CD14-positive monocyte (primary cell): ENCODE results near the gene DPP10. TPM values are rescaled to one million over a fixed set of nuclear protein-coding genes. Genes with fewer than 3 reads are reported as not detected.

Experiments
- DNase-seq, 3 donors: peaks; one replicate each; pipeline ENCODE4 v3.0.0-alpha.2; 2011 to 2022
- H2AFZ ChIP-seq: 2 replicates; pipeline ENCODE4 v1.6.0; 2012; ENCODE audit warnings: mild to moderate bottlenecking, low read depth, low read length, inconsistent platforms; ENCODE audit not compliant: insufficient read depth, poor library complexity, severe bottlenecking
- H3K27ac ChIP-seq, 2 donors: 1 replicate in 1 of 2; 2 replicates in 1 of 2; pipeline ENCODE4 v1.5.1; 2012 to 2013; ENCODE audit warnings: low read length in 2 of 2, control low read depth in 1 of 2, inconsistent platforms in 1 of 2, low read depth in 1 of 2, mild to moderate bottlenecking in 1 of 2
- H3K27me3 ChIP-seq, 2 donors: one replicate each; pipeline versions ENCODE4 v1.6.0 to v1.6.1; 2011 to 2013; ENCODE audit warnings: low read length in 2 of 2; ENCODE audit not compliant: control insufficient read depth in 2 of 2, insufficient read depth in 2 of 2
- H3K36me3 ChIP-seq, 2 donors: replicated peaks in 1 of 2; 1 replicate in 1 of 2; 2 replicates in 1 of 2; pipeline versions ENCODE4 v1.5.1 to v1.6.1; 2012 to 2013; ENCODE audit warnings: low read length in 2 of 2, control low read depth in 1 of 2, inconsistent platforms in 1 of 2, mild to moderate bottlenecking in 1 of 2; ENCODE audit not compliant: insufficient read depth in 2 of 2, control insufficient read depth in 1 of 2
- H3K4me1 ChIP-seq, 2 donors: 1 replicate in 1 of 2; 2 replicates in 1 of 2; pipeline versions ENCODE4 v1.5.1 to v1.6.1; 2012 to 2013; ENCODE audit warnings: low read length in 2 of 2, control low read depth in 1 of 2, inconsistent platforms in 1 of 2, mild to moderate bottlenecking in 1 of 2, moderate library complexity in 1 of 2; ENCODE audit not compliant: insufficient read depth in 2 of 2, control insufficient read depth in 1 of 2
- H3K4me2 ChIP-seq: replicated peaks from 2 replicates; pipeline ENCODE3; 2012; ENCODE audit warnings: low read length, moderate library complexity, mild to moderate bottlenecking; ENCODE audit not compliant: poor library complexity, severe bottlenecking; ENCODE audit errors: extremely low read depth
- H3K4me3 ChIP-seq, 3 experiments: fragments of 200-600 bp in 1 of 3; sonication (generic) in 1 of 3; replicated peaks in 1 of 3; 1 replicate in 2 of 3; 2 replicates in 1 of 3; pipeline ENCODE4 v1.5.1; 2011 to 2013; ENCODE audit warnings: low read length in 3 of 3, mild to moderate bottlenecking in 3 of 3, control low read depth in 2 of 3, low read depth in 2 of 3, inconsistent platforms in 1 of 3, moderate library complexity in 1 of 3
- H3K79me2 ChIP-seq: 2 replicates; pipeline ENCODE4 v1.6.0; 2012; ENCODE audit warnings: mild to moderate bottlenecking, control low read depth, inconsistent platforms, low read length, moderate library complexity; ENCODE audit not compliant: insufficient read depth
- H3K9ac ChIP-seq: 2 replicates; pipeline ENCODE4 v1.6.0; 2017; ENCODE audit warnings: low read length, mild to moderate bottlenecking; ENCODE audit not compliant: insufficient read depth, poor library complexity, severe bottlenecking
- H3K9me3 ChIP-seq, 2 donors: replicated peaks in 1 of 2; 1 replicate in 1 of 2; 2 replicates in 1 of 2; pipeline versions ENCODE4 v1.5.1 to v1.6.1; 2012 to 2013; ENCODE audit warnings: low read length in 2 of 2, control low read depth in 1 of 2; ENCODE audit not compliant: control insufficient read depth in 1 of 2, insufficient read depth in 1 of 2
- H4K20me1 ChIP-seq: 2 replicates; pipeline ENCODE4 v1.6.0; 2012; ENCODE audit warnings: mild to moderate bottlenecking, low read length, control low read depth, moderate library complexity; ENCODE audit not compliant: insufficient read depth
- H3K27ac Mint-ChIP-seq, 7 donors: one replicate each; pipeline ENCODE4 v1.8.0; 2020; ENCODE audit warnings: mild to moderate bottlenecking in 7 of 7, mixed read lengths in 7 of 7, moderate library complexity in 6 of 7, inconsistent platforms in 2 of 7
- H3K27me3 Mint-ChIP-seq, 3 donors: one replicate each; pipeline ENCODE4 v1.8.0; 2021 to 2022; ENCODE audit warnings: low read depth in 3 of 3, mild to moderate bottlenecking in 3 of 3, mixed read lengths in 3 of 3, moderate library complexity in 3 of 3, inconsistent platforms in 1 of 3
- H3K36me3 Mint-ChIP-seq, 2 donors: one replicate each; pipeline ENCODE4 v1.8.0; 2020; ENCODE audit warnings: mixed read lengths in 2 of 2, inconsistent platforms in 1 of 2, mild to moderate bottlenecking in 1 of 2
- H3K4me1 Mint-ChIP-seq: one replicate; pipeline ENCODE4 v1.8.0; 2020; ENCODE audit warnings: mild to moderate bottlenecking, mixed read lengths
- H3K4me3 Mint-ChIP-seq, 2 donors: one replicate each; pipeline ENCODE4 v1.8.0; 2020; ENCODE audit warnings: mild to moderate bottlenecking in 2 of 2, mixed read lengths in 2 of 2, moderate library complexity in 1 of 2
- H3K9me3 Mint-ChIP-seq, 7 donors: one replicate each; pipeline ENCODE4 v1.8.0; 2020 to 2022; ENCODE audit warnings: mixed read lengths in 7 of 7, mild to moderate bottlenecking in 6 of 7, moderate library complexity in 6 of 7, inconsistent platforms in 2 of 7
- WGBS: methylation state at CpG from one replicate; pipeline ENCODE4 v1.1.5; 2013; ENCODE audit warnings: missing lambda C conversion rate; ENCODE audit not compliant: insufficient coverage; 5-methylcytosine and 5-hydroxymethylcytosine counted together
- intact Hi-C, 2 donors: fragments of 100-400 bp; cut with micrococcal nuclease; formaldehyde crosslinking; loops; one replicate each; pipeline versions ENCODE4 v1.15.0 to v1.15.1; 2023
- polyA plus RNA-seq, 3 donors: library from polyadenylated mRNA; depleted of rRNA in 1 of 3; unstranded in 2 of 3; stranded (reverse) in 1 of 3; fragments of 300-500 nt in 2 of 3; fragments of >200 nt in 1 of 3; fragmentation: Illumina TruSeq in 2 of 3; gene quantifications; 1 replicate in 2 of 3; 2 replicates in 1 of 3; pipeline ENCODE4 v1.2.3, GENCODE V29; 2012 to 2021
- TF ChIP-seq, protein P1 (sequence below): fragments of 200-600 bp; IDR thresholded peaks from one replicate; pipeline ENCODE4 v1.8.0; 2022; ENCODE audit warnings: antibody characterized with exemption, mild to moderate bottlenecking

The DPP10 gene
- polyA plus RNA-seq, 3 donors: not detected

DNA sequence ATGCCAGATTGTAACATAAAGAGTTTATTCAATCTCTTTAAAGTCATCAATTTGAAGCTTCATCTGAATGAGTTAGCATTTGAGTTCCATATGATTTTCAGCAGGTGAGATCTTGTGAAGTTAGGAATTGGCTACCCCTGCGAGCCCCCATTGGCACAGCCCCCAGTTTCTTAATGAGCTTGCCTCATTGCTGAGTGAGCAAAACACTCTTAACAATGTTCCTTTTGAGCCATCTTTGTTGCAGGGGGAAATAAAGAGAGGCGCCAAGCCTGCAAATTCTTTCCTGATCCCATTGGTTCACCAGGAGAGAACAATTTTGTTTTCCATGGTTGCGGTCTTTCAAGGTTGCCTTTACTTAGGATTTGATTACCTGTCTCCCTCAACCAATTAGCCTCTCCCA is 18.7 kb downstream of the DPP10 start:
- no peak for DNase-seq
- Histone ChIP-seq H3K27me3 (no peaks in the 10 kb centered on the region), H3K36me3 (no peaks in the 10 kb centered on the region), H4K20me1 (no peaks in the 10 kb centered on the region), H2AFZ (no peak overlapping the region), H3K4me1 (no peaks in the 10 kb centered on the region), H3K27ac (no peak overlapping the region), H3K79me2 (no peaks in the 10 kb centered on the region), H3K4me3 (no peak overlapping the region), H3K4me2 (no peak overlapping the region), H3K9me3 (no peaks in the 10 kb centered on the region), H3K9ac (no peak overlapping the region)
- H3K27me3 Mint-ChIP-seq: no peaks in the 10 kb centered on the region
- no peaks in the 10 kb centered on the region for H3K36me3 Mint-ChIP-seq
- intact Hi-C loops: no loop called here
- TF ChIP-seq, protein P1, sequence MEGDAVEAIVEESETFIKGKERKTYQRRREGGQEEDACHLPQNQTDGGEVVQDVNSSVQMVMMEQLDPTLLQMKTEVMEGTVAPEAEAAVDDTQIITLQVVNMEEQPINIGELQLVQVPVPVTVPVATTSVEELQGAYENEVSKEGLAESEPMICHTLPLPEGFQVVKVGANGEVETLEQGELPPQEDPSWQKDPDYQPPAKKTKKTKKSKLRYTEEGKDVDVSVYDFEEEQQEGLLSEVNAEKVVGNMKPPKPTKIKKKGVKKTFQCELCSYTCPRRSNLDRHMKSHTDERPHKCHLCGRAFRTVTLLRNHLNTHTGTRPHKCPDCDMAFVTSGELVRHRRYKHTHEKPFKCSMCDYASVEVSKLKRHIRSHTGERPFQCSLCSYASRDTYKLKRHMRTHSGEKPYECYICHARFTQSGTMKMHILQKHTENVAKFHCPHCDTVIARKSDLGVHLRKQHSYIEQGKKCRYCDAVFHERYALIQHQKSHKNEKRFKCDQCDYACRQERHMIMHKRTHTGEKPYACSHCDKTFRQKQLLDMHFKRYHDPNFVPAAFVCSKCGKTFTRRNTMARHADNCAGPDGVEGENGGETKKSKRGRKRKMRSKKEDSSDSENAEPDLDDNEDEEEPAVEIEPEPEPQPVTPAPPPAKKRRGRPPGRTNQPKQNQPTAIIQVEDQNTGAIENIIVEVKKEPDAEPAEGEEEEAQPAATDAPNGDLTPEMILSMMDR: no peak
- WGBS: 100% methylated on average over 2 of the region's 3 CpGs
- H3K4me3 Mint-ChIP-seq: no peak overlapping the region
- H3K27ac Mint-ChIP-seq: no peak overlapping the region
- peaks cover 0 to 7% (median 2%) of the 10 kb centered on the region in 7 donors for H3K9me3 Mint-ChIP-seq
- H3K4me1 Mint-ChIP-seq: no peaks in the 10 kb centered on the region

DNA sequence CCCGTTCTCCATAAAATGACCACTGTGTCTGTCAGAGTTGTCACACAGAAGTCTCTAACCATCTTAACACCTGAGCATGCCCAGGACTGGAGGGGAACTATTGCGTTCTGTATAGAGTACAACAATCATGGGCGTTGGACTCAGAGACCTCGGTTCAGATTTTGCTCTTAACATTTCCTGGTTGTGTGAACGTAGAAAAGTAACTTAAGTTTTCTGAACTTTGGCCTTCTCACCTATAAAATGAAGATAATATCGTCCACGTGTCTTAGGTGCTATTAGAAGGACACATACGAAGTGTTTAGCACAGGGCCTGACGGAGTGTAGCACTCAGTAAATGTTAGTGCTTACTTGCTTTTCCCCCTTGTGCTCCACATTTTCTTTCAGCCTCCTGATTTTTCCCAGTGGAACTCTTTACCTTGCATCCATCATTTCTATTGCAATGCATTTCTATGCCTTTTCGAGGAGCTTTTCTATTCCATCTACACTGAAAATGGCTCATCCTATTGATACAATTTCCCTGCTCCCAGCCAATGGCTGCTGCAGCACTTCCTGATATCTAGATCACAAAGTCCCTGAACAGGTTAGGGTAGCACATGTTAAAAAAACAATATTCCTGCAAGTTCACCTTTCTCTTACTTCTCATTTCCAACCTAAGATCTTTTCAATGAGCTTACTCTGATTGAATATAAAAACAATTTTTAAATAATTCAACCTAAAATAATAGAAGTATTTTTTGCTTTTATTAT is 22.7 kb downstream of the DPP10 start:
- TF ChIP-seq, protein P1: no peak
- peaks cover 0 to 5% (median 0%) of the 10 kb centered on the region in 7 donors for H3K9me3 Mint-ChIP-seq

More for the DNA sequence above, 22.7 kb downstream of the DPP10 start:
- no peaks in the 10 kb centered on the region for H3K4me1 Mint-ChIP-seq
- no peak overlapping the region for H3K4me3 ChIP-seq
- H3K27ac ChIP-seq: no peak overlapping the region
- H3K4me3 Mint-ChIP-seq: no peak overlapping the region
- no peaks in the 10 kb centered on the region for H3K36me3 ChIP-seq
- no peaks in the 10 kb centered on the region for H3K36me3 Mint-ChIP-seq
- 89% methylated on average over 4 of the region's 10 CpGs for WGBS
- H3K9me3 ChIP-seq: no peaks in the 10 kb centered on the region
- H3K4me2 ChIP-seq: no peak overlapping the region
- H3K27me3 Mint-ChIP-seq: no peaks in the 10 kb centered on the region
- H3K9ac ChIP-seq: no peak overlapping the region
- no peaks in the 10 kb centered on the region for H3K79me2 ChIP-seq
- intact Hi-C loops: no loop called here
- no peaks in the 10 kb centered on the region for H3K4me1 ChIP-seq
- no peaks in the 10 kb centered on the region for H3K27me3 ChIP-seq
- DNase-seq: no peak
- no peaks in the 10 kb centered on the region for H4K20me1 ChIP-seq
- H3K27ac Mint-ChIP-seq: no peak overlapping the region
- H2AFZ ChIP-seq: no peak overlapping the region
